ENCODE data around the gene PTPN11.

The PTPN11 gene

DNA sequence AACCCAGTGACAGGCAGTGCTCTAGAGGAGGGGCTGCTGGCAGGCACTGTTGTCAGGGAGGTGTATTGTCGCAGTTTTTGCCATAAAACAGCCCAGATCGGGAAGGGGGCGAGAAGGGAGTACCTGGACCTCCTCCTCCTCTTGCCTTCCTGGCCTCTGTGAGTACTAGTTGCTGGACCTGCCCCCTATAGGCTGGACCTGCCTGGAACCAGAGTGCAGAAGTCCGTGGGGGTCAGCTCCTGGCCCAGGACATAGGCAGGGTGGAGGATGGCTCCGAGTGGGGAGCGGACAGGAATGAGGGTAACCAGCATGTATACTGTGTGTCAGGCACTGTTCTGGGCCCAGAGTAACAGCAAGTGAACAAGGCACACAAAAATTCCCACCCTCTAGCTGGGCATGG is 116.3 kb downstream of the PTPN11 start:
- no peak for TF ChIP-seq GATA2 (IDR thresholded peaks at IDR 0.05; ENCODE audit: low read depth, low read length)
- TF ChIP-seq GATA3 (IDR thresholded peaks at IDR 0.05; ENCODE audit: low read depth, low read length) = no peak

DNA sequence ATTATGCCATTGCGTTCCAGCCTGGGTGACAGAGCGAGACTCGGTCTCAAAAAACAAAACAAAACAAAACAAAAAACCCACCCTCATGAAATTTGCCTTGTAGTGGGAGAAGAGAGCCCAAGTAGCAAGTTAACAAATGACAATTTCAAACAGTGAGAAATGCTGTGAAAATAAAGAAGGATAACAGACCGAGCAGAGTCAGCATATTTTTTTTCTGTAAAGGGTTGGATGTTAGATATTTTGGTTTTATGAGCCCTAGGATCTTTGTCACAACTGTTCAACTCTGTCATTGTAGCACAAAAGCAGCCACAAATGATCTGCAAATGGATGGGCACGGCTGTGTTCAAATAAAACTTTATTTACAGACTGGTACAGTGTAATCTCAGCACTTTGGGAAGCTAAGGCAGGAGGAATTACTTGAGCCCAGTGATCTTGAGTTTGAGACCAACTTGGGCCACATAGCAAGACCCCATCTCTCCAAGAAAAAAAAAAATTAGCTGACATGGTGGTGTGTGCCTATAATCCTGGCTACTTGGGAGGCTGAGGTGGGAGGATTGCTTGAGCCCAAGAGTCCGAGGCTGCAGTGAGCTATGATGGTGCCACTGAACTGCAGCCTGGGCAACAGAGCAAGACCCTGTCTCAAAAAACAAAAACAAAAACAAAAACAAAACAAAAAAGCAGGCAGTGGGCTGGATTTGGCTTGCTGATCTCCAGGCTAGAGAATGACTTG is 117.1 kb downstream of the PTPN11 start:
- no peak for TF ChIP-seq GATA3 (IDR thresholded peaks at IDR 0.05; ENCODE audit: low read depth, low read length)
- TF ChIP-seq GATA2 (IDR thresholded peaks at IDR 0.05; ENCODE audit: low read depth, low read length) = no peak

GRCh38 chr12:112536367-112536730 is 117.6 kb downstream of the PTPN11 start:
- TF ChIP-seq GATA3 (IDR thresholded peaks at IDR 0.05; ENCODE audit: low read depth, low read length) (no peak), GATA2 (IDR thresholded peaks at IDR 0.05; ENCODE audit: low read depth, low read length) (no peak)

- TF ChIP-seq GATA3 (IDR thresholded peaks at IDR 0.05; ENCODE audit: low read depth, low read length) (no peak), GATA2 (IDR thresholded peaks at IDR 0.05; ENCODE audit: low read depth, low read length) (no peak)
Measured at GRCh38 chr12:112537710-112538396, 119.1 kb downstream of the PTPN11 start.

GRCh38 chr12:112538740-112539139 is 120.0 kb downstream of the PTPN11 start:
- TF ChIP-seq GATA2 (IDR thresholded peaks at IDR 0.05; ENCODE audit: low read depth, low read length) = no peak
- no peak for TF ChIP-seq GATA3 (IDR thresholded peaks at IDR 0.05; ENCODE audit: low read depth, low read length)

DNA sequence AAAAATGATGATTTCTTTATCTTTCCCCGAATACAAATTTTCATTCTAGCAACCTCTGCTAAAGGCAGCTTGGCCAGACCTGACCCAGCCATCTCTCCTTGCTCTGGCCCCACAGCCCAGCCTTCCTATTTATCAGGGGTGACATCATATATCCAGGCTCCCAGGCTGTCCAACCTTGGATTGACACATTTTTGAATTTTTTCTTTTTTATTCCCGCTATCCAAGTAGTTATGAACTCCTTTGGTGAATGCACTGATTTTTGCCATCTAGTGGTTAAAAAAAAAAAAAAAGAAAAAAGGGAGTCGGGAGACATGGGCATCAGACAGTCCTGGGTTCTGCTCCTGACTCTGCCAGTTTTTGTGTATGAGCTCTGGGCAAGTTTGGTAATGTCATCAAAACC is 120.5 kb downstream of the PTPN11 start:
- TF ChIP-seq GATA2 (IDR thresholded peaks at IDR 0.05; ENCODE audit: low read depth, low read length) (no peak), GATA3 (IDR thresholded peaks at IDR 0.05; ENCODE audit: low read depth, low read length) (no peak)

DNA sequence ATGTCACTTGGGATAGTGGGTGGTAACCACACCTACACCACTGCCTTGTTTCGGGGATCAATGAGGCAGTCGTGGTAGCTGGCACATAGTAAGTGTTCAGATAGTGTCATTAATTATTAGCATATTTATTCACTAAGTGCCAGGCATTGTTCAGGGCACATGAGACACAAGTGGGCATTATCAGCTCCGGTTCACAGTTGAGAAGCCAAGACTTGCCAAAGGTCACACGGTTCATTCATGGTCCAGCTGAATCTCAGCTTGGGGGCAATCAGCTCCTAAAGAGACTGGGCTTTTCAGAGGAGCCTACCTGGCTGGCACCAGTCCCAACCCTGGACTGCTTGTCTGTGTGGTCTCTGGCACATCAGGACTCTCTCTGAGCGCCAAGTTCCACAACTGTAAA is 121.3 kb downstream of the PTPN11 start:
- TF ChIP-seq GATA3 (IDR thresholded peaks at IDR 0.05; ENCODE audit: low read depth, low read length) (no peak), GATA2 (IDR thresholded peaks at IDR 0.05; ENCODE audit: low read depth, low read length) (no peak)

- TF ChIP-seq GATA2 (IDR thresholded peaks at IDR 0.05; ENCODE audit: low read depth, low read length) = no peak
- no peak for TF ChIP-seq GATA3 (IDR thresholded peaks at IDR 0.05; ENCODE audit: low read depth, low read length)
Measured at GRCh38 chr12:112543751-112544150, 125.0 kb downstream of the PTPN11 start.

GRCh38 chr12:112546339-112546738 is 127.6 kb downstream of the PTPN11 start:
- no peak for TF ChIP-seq GATA3 (IDR thresholded peaks at IDR 0.05; ENCODE audit: low read depth, low read length)
- TF ChIP-seq GATA2 (IDR thresholded peaks at IDR 0.05; ENCODE audit: low read depth, low read length) = no peak

- TF ChIP-seq GATA2 (IDR thresholded peaks at IDR 0.05; ENCODE audit: low read depth, low read length) (no peak), GATA3 (IDR thresholded peaks at IDR 0.05; ENCODE audit: low read depth, low read length) (no peak)
Measured at GRCh38 chr12:112546996-112547395, 128.2 kb downstream of the PTPN11 start.

- TF ChIP-seq GATA2 (IDR thresholded peaks at IDR 0.05; ENCODE audit: low read depth, low read length) (no peak), GATA3 (IDR thresholded peaks at IDR 0.05; ENCODE audit: low read depth, low read length) (no peak)
Measured at GRCh38 chr12:112549031-112549430, 130.3 kb downstream of the PTPN11 start.

DNA sequence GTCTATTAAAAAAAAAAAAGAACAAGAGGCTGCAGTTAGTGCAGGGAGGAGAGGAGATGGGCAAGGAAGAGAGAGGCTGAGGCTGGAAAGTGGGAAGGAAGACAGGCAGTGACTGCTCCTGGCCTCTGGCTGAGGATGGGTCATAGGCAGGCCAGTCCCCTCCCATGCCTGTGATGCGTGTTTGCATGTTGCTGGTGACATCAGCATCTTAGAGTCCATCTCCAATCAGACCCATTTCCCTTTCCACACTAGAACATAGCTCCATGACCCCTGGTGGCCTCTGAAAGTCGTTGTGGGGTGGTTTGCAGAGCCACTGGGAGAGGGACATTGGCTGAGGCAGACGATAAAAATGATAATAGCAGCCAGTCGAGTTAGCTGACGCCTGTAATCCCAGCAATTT is 132.9 kb downstream of the PTPN11 start:
- TF ChIP-seq GATA3 (IDR thresholded peaks at IDR 0.05; ENCODE audit: low read depth, low read length) (no peak), GATA2 (IDR thresholded peaks at IDR 0.05; ENCODE audit: low read depth, low read length) (no peak)

DNA sequence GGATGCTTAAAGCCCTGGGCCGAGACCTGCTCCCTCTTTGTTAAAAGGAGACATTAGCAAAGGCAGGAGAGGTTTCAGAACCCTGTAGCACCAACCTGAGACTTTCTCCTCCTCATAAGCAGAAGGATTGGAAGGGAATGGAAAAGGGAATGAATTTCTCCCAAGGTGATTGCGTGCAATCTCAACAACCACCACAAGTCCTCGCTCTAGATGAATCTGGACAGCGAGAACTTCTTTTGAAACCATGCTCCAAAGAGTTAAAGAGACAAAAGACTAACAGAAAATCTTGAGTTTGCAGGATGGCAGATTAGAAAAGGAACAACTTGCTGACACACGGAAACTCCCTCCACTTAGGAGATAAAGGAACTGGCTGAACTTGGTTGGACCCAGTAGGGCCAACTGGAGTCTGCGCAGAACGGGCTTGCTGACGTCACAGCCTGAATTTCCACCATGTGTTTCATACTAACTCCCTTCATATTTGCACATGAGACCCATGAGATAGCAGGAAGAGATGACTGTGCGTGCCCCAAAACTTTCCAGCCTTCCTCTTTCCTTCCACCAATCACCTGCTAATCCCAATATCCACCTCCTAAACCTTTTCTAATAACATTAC is 137.0 kb downstream of the PTPN11 start:
- TF ChIP-seq GATA2 (IDR thresholded peaks at IDR 0.05; ENCODE audit: low read depth, low read length) (no peak), GATA3 (IDR thresholded peaks at IDR 0.05; ENCODE audit: low read depth, low read length) (no peak)

GRCh38 chr12:112557951-112558630 is 139.3 kb downstream of the PTPN11 start:
- no peak for TF ChIP-seq GATA3 (IDR thresholded peaks at IDR 0.05; ENCODE audit: low read depth, low read length)
- no peak for TF ChIP-seq GATA2 (IDR thresholded peaks at IDR 0.05; ENCODE audit: low read depth, low read length)
